Epithelial cell of umbilical artery (primary cell): ENCODE data around the gene HOTAIR. TPM values are rescaled to one million over a fixed set of nuclear protein-coding genes. Genes with fewer than 3 reads are reported as not detected.

ENCODE experiments used
- total RNA-seq: library from RNA; depleted of rRNA; stranded (reverse); fragments of >200 nt; gene quantifications from 2 replicates; pipeline ENCODE4 v1.2.3, GENCODE V29; 2014

Gene HOTAIR
- under 0.01 TPM in 1 of 2 replicates, not detected in the other for total RNA-seq

DNA sequence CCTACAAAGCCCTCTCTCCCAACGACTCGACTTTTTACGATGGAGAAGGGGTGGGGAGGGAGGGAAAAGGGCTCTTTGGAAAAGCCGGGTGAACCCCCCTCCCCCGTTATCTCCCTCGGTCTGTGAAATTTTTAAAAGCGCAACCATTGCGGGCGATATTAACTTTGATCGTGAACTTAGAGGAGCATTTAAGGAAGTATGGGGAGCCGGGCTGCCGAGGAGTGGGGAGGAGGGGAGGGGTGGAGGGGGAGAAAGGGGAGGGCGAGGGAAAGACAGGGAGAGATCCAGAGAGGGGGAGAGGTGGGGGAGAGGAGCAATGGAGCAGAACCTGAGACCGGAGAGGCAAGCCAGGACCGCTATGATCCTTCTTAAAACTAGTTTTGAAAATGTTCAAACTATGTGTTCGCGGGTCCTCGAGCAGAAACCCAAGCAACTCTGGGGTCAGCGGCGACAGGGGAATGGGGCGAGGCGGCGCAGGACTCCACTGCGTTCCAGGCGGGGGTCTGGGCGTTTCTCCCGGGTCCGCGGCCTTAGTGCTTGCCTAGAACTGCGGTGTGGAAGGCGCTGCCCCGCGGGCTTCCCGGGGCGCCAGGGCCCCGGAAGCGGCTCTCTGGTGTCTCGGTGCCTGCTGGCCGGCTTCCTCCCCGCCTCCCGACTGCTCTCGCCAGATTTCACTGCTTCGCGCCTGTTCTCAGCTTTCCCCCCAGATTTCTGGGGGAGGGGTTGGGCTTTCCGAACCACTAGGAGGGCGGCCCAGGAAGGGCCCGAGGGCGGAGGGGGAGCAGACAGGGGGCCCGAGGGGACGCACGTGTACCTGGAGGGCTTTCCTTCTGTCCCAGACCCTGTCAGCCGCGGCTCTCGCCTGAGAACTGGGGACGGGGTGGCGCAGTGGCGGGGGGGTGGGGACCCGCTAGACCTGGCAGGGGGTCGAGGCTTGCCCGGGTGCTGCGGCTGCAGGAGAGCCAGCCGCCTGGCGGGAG is at the start of gene HOTAIR:
Gene HOTAIR, minus strand, starts transcription at position 871 of the 980 bp plus-strand sequence.

GRCh38 chr12:54000116-54001114 is 25.7 kb upstream of the HOTAIR start, which contains the start of gene HOXC9:
TSS of gene HOXC9 (plus strand) at chr12:54000161. CDS start at chr12:54000189, 28 bp downstream.

GRCh38 chr12:53984901-53985691 is 10.3 kb upstream of the HOTAIR start, which contains the start of gene HOXC10:
TSS of gene HOXC10 (plus strand) at chr12:53985146. CDS start at chr12:53985260, 114 bp downstream.

DNA sequence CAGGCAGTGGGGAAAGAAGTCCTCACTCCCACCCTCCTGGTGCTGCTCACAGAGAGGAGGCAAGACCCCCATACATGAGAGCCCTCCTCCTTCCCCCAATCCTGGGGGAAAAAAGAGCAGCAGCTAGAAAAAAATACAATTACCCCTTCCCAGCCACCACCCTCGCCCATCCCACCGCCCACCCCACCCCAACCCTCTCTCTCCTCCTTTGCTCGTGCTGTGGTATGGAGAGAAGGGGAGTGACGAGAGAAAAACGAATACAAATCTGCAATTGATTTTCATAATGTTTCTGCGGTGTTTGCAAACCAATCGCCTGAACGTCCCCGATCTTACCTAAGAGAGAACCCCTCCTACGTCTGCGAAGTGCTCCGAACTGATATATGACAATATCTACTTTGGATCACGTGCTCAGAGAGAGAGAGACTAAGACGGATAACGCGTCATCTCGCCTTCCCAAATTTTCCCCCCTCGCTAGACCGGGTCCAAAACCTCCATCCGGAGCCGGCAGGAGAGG is 2.0 kb downstream of the HOTAIR start, which contains the start of gene HOXC11:
Gene HOXC11, plus strand, starts transcription at position 405 of the 514 bp plus-strand sequence. CDS start 116 bp downstream, outside the sequence.

DNA sequence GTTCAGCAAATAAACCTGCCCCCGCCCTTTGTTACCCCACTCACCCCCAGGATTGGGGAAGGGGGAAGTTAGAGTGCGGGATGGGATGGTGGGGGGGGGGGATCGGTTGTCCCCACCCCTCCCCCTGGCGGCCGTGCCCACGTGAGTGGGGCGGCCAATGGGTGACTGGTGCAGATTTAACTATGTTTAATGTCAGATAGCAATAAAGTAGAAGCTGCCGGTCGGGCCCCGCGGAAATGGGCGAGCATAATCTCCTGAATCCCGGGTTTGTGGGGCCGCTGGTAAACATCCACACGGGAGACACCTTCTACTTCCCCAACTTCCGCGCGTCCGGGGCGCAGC is 20.1 kb downstream of the HOTAIR start, which contains the start of gene HOXC12:
Gene HOXC12, plus strand, starts transcription at position 210 of the 342 bp plus-strand sequence. Its CDS starts 27 bp downstream, at position 237.

GRCh38 chr12:53938326-53939140 is 36.2 kb downstream of the HOTAIR start, which contains the start of gene HOXC13:
TSS of gene HOXC13 (plus strand) at chr12:53938831. CDS start at chr12:53938907, 76 bp downstream.

Other genes starting within 250 kb of the HOTAIR start
- gene CALCOCO1, start 247.5 kb downstream of the HOTAIR start, total RNA-seq = 44.2 and 80.2 TPM in 2 replicates
- not detected in 2 replicates for gene CISTR, start 223.0 kb downstream of the HOTAIR start, total RNA-seq
- gene HOXC13, start 36.1 kb downstream of the HOTAIR start, total RNA-seq = not detected in 2 replicates
- gene HOXC12, start 20.1 kb downstream of the HOTAIR start, total RNA-seq = not detected in 2 replicates
- gene HOXC11, start 1.8 kb downstream of the HOTAIR start, total RNA-seq = not detected in 2 replicates
- gene HOXC10, start 10.2 kb upstream of the HOTAIR start, total RNA-seq = not detected in 2 replicates
- gene HOXC9, start 25.2 kb upstream of the HOTAIR start, total RNA-seq = not detected in 2 replicates
- not detected in 2 replicates for gene HOXC8, start 34.0 kb upstream of the HOTAIR start, total RNA-seq
- not detected in 2 replicates for gene HOXC6, start 53.5 kb upstream of the HOTAIR start, total RNA-seq
- not detected in 2 replicates for gene HOXC5, start 58.1 kb upstream of the HOTAIR start, total RNA-seq
- gene HOXC4, start 78.9 kb upstream of the HOTAIR start, total RNA-seq = not detected in 2 replicates
- 20.8 and 29.9 TPM in 2 replicates for gene SMUG1, start 214.0 kb upstream of the HOTAIR start, total RNA-seq